ENCODE data around the gene MUSK. TPM values are rescaled to one million over a fixed set of nuclear protein-coding genes. Genes with fewer than 3 reads are reported as not detected.

The MUSK gene
- not detected for total RNA-seq

GRCh38 chr9:110668570-110669167 lies at the start of gene MUSK:
Gene MUSK (plus strand): TSS chr9:110668791. CDS start chr9:110668905, 114 bp downstream.

Other genes starting within 250 kb of the MUSK start
- gene SVEP1, start 89.0 kb upstream of the MUSK start, total RNA-seq = not detected

All from activated naive CD4-positive, alpha-beta T cell treated with anti-CD3 and anti-CD28 coated beads, Interleukin-2, amount 10 ng/mL, durations not matched to agents 5 hours and 36 hours (primary cell).